Neural cell (in vitro differentiated cells): Measurements from ENCODE around the gene DLG2.

Experiments
- EP300 ChIP-seq: fragments of 450-650 bp; conservative IDR thresholded peaks from 2 replicates; pipeline ENCODE4 v1.6.1; 2014; ENCODE audit warnings: antibody characterized with exemption, mild to moderate bottlenecking, moderate library complexity; ENCODE audit not compliant: poor library complexity, severe bottlenecking
- EZH2 ChIP-seq: fragments of 200-600, 300-800 bp; shearing (Covaris generic), sonication (generic); IDR thresholded peaks from 2 replicates; pipeline ENCODE4 v1.6.1; 2014; ENCODE audit warnings: antibody characterized with exemption, low read length, borderline replicate concordance, mild to moderate bottlenecking; ENCODE audit not compliant: insufficient read depth, poor library complexity, severe bottlenecking
- MXI1 ChIP-seq: fragments of 450-650 bp; conservative IDR thresholded peaks from 2 replicates; pipeline ENCODE4 v1.6.1; 2014; ENCODE audit warnings: antibody characterized with exemption, mild to moderate bottlenecking; ENCODE audit not compliant: poor library complexity, severe bottlenecking
- POLR2AphosphoS5 ChIP-seq: IDR thresholded peaks from 2 replicates; pipeline ENCODE4 v1.6.1; 2012
- RAD21 ChIP-seq: fragments of 450-650 bp; conservative IDR thresholded peaks from 2 replicates; pipeline ENCODE4 v1.6.1; 2014; ENCODE audit warnings: antibody characterized with exemption, mild to moderate bottlenecking, moderate library complexity
- SMC3 ChIP-seq: fragments of 450-650 bp; conservative IDR thresholded peaks from 2 replicates; pipeline ENCODE4 v1.6.1; 2014; ENCODE audit warnings: antibody characterized with exemption, mild to moderate bottlenecking, moderate library complexity; ENCODE audit not compliant: poor library complexity
- TAF1 ChIP-seq: IDR thresholded peaks from 2 replicates; pipeline ENCODE4 v1.6.1; 2012; ENCODE audit warnings: low read depth
- TF ChIP-seq, protein P1 (sequence below): fragments of 450-650 bp; IDR thresholded peaks from 2 replicates; pipeline ENCODE4 v1.5.1; 2014; ENCODE audit warnings: antibody characterized with exemption, mild to moderate bottlenecking, moderate library complexity; ENCODE audit not compliant: poor library complexity, severe bottlenecking
- TF ChIP-seq, protein P2 (sequence below): IDR thresholded peaks from 2 replicates; pipeline ENCODE4 v1.6.1; 2012; ENCODE audit warnings: borderline replicate concordance

DNA sequence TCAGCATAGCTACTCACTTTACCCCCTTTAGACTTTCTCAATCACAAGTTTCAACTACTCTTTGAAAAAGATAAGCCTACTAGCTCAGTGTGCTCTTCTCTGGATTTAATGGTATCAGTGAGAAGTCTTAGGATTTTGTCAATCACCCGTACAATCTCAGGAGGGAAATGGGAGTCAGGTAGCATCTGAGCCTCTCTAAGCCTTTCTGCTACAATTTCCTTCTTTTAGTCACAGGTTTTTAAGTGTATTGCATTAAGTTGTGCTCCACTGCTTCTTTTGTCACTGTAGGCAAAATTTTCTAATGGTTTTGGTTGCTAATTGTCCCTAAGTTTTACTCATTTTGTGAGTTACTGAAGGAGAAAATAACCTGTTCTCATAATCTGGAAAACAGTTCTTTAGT, 1582.4 kb downstream of the DLG2 start:
- TF ChIP-seq MXI1 (no peak), EP300 (no peak), SMC3 (no peak), TAF1 (no peak), RAD21 (no peak), POLR2AphosphoS5 (no peak), EZH2 (no peak)
- TF ChIP-seq, protein P1, sequence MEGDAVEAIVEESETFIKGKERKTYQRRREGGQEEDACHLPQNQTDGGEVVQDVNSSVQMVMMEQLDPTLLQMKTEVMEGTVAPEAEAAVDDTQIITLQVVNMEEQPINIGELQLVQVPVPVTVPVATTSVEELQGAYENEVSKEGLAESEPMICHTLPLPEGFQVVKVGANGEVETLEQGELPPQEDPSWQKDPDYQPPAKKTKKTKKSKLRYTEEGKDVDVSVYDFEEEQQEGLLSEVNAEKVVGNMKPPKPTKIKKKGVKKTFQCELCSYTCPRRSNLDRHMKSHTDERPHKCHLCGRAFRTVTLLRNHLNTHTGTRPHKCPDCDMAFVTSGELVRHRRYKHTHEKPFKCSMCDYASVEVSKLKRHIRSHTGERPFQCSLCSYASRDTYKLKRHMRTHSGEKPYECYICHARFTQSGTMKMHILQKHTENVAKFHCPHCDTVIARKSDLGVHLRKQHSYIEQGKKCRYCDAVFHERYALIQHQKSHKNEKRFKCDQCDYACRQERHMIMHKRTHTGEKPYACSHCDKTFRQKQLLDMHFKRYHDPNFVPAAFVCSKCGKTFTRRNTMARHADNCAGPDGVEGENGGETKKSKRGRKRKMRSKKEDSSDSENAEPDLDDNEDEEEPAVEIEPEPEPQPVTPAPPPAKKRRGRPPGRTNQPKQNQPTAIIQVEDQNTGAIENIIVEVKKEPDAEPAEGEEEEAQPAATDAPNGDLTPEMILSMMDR, result no peak
- TF ChIP-seq, protein P2, sequence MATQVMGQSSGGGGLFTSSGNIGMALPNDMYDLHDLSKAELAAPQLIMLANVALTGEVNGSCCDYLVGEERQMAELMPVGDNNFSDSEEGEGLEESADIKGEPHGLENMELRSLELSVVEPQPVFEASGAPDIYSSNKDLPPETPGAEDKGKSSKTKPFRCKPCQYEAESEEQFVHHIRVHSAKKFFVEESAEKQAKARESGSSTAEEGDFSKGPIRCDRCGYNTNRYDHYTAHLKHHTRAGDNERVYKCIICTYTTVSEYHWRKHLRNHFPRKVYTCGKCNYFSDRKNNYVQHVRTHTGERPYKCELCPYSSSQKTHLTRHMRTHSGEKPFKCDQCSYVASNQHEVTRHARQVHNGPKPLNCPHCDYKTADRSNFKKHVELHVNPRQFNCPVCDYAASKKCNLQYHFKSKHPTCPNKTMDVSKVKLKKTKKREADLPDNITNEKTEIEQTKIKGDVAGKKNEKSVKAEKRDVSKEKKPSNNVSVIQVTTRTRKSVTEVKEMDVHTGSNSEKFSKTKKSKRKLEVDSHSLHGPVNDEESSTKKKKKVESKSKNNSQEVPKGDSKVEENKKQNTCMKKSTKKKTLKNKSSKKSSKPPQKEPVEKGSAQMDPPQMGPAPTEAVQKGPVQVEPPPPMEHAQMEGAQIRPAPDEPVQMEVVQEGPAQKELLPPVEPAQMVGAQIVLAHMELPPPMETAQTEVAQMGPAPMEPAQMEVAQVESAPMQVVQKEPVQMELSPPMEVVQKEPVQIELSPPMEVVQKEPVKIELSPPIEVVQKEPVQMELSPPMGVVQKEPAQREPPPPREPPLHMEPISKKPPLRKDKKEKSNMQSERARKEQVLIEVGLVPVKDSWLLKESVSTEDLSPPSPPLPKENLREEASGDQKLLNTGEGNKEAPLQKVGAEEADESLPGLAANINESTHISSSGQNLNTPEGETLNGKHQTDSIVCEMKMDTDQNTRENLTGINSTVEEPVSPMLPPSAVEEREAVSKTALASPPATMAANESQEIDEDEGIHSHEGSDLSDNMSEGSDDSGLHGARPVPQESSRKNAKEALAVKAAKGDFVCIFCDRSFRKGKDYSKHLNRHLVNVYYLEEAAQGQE, result no peak
